Adrenal gland (tissue), 12 donors: Measurements from ENCODE around the gene STXBP3. TPM values are rescaled to one million over a fixed set of nuclear protein-coding genes. Genes with fewer than 3 reads are reported as not detected.
A peak's percentile ranks its signal among the peaks of the same experiment; 100 is the strongest.

Source experiments
- DNase-seq, 7 donors: peaks; one replicate each; pipeline ENCODE4 v3.0.0-alpha.2; 2019 to 2020
- H3K27ac ChIP-seq, 5 donors: fragments of 200-600 bp; sonication (generic) in 4 of 5; 1 replicate in 3 of 5; 2 replicates in 2 of 5; pipeline versions ENCODE4 v1.5.1 to v1.8.0; 2016 to 2020; ENCODE audit warnings: mild to moderate bottlenecking in 1 of 5
- H3K27me3 ChIP-seq: fragments of 200-600 bp; 2 replicates; pipeline ENCODE4 v1.8.0; 2021
- H3K36me3 ChIP-seq, 2 donors: fragments of 200-600 bp; replicated peaks in 1 of 2; 1 replicate in 1 of 2; 2 replicates in 1 of 2; pipeline versions ENCODE4 v1.5.1 to v1.8.0; 2018 to 2022
- H3K4me1 ChIP-seq, 2 donors: fragments of 200-600 bp; replicated peaks in 1 of 2; 1 replicate in 1 of 2; 2 replicates in 1 of 2; pipeline versions ENCODE4 v1.5.1 to v1.8.0; 2018 to 2021
- H3K4me3 ChIP-seq, 4 donors: fragments of 200-600 bp; sonication (generic) in 3 of 4; one replicate each; pipeline ENCODE4 v1.5.1; 2016 to 2018
- H3K9me3 ChIP-seq, 3 donors: fragments of 200-600 bp; sonication (generic) in 1 of 3; replicated peaks in 1 of 3; 1 replicate in 2 of 3; 2 replicates in 1 of 3; pipeline versions ENCODE4 v1.5.1 to v1.8.0; 2016 to 2021
- POLR2A ChIP-seq, 2 donors: fragments of 450-650 bp; IDR thresholded peaks; one replicate each; pipeline ENCODE4 v1.6.1; 2017; ENCODE audit warnings: antibody characterized with exemption in 2 of 2, mild to moderate bottlenecking in 2 of 2, moderate library complexity in 1 of 2
- WGBS, 4 donors: extraction: QIAGEN DNeasy Blood & Tissue Kit in 2 of 4; methylation state at CpG; one replicate each; pipeline versions ENCODE4 v1.1.5 to v1.1.7; 2013 to 2017; 5-methylcytosine and 5-hydroxymethylcytosine counted together
- intact Hi-C, 2 donors: fragments of 100-400 bp; cut with DNase I; formaldehyde crosslinking; loops; one replicate each; pipeline versions ENCODE4 v1.14.1 to v1.15.0; 2022 to 2023
- polyA plus RNA-seq, 3 donors: library from polyadenylated mRNA; stranded (reverse); fragments of 200-250 nt in 2 of 3; fragments of 350-450 nt in 1 of 3; fragmentation: Illumina TruSeq in 1 of 3; extraction: RNeasy Lipid Tissue Mini Kit (QIAGEN cat#74804) in 1 of 3; gene quantifications; one replicate each; pipeline ENCODE4 v1.2.3, GENCODE V29; 2013 to 2014
- total RNA-seq, 9 donors: library from RNA; depleted of rRNA in 4 of 9; stranded (reverse); fragments of >200 nt in 4 of 9; fragments of 120-200 nt in 1 of 9; fragmentation: NEBNext Ultra II Directional in 1 of 9; extraction: Animal tissue kit (Norgen Biotek cat#: 25700) in 1 of 9; gene quantifications; one replicate each; pipeline versions ENCODE4 v1.1.0 to v1.2.4, GENCODE V29; 2013 to 2023
- TF ChIP-seq, protein P1 (sequence below), 6 experiments: fragments of 450-650 bp in 4 of 6; fragments of 200-600 bp in 2 of 6; sonication (generic) in 1 of 6; IDR thresholded peaks; 1 replicate in 5 of 6; 2 replicates in 1 of 6; pipeline versions ENCODE4 v1.5.1 to v1.8.0; 2016 to 2021; ENCODE audit warnings: antibody characterized with exemption in 6 of 6, mild to moderate bottlenecking in 2 of 6, moderate library complexity in 1 of 6
- donor health status: healthy with polysubstance abuse.
- donor health status: Bipolar disorder and iron deficiency.
- donor health status: DM: yes; HTN: yes; CAD: no.
- donor health status: DM: no; HTN: no; CAD: no.
- donor health status: DM: no; HTN: no; CAD: no.
- donor health status: DM: yes; HTN: yes; CAD: no.

The STXBP3 gene
- total and polyA plus RNA-seq, 12 donors: 35.1 to 63.2 (median 43.8) TPM

GRCh38 chr1:108852221-108852975, 105.9 kb downstream of the STXBP3 start:
- Histone ChIP-seq H3K9me3 (no peaks in the 10 kb centered on the region), H3K36me3 (no peaks in the 10 kb centered on the region), H3K4me1 (peaks cover 8 to 14% of the 10 kb centered on the region in 2 donors), H3K27me3 (no peaks in the 10 kb centered on the region), H3K27ac (peak overlapping the region in 2 of 5 donors; percentile 52 to 61), H3K4me3 (peak overlapping the region in 1 of 4 donors; percentile 27)
- intact Hi-C loops: no loop called here
- no peak for TF ChIP-seq POLR2A (IDR thresholded peaks at IDR 0.05)
- TF ChIP-seq, protein P1, sequence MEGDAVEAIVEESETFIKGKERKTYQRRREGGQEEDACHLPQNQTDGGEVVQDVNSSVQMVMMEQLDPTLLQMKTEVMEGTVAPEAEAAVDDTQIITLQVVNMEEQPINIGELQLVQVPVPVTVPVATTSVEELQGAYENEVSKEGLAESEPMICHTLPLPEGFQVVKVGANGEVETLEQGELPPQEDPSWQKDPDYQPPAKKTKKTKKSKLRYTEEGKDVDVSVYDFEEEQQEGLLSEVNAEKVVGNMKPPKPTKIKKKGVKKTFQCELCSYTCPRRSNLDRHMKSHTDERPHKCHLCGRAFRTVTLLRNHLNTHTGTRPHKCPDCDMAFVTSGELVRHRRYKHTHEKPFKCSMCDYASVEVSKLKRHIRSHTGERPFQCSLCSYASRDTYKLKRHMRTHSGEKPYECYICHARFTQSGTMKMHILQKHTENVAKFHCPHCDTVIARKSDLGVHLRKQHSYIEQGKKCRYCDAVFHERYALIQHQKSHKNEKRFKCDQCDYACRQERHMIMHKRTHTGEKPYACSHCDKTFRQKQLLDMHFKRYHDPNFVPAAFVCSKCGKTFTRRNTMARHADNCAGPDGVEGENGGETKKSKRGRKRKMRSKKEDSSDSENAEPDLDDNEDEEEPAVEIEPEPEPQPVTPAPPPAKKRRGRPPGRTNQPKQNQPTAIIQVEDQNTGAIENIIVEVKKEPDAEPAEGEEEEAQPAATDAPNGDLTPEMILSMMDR (IDR thresholded peaks at IDR 0.05): no peak
- peak in 1 of 7 donors; percentile 16 for DNase-seq
- 10 to 28% (median 16%) methylated on average over 7 of the region's 7 CpGs for WGBS, 4 donors

DNA sequence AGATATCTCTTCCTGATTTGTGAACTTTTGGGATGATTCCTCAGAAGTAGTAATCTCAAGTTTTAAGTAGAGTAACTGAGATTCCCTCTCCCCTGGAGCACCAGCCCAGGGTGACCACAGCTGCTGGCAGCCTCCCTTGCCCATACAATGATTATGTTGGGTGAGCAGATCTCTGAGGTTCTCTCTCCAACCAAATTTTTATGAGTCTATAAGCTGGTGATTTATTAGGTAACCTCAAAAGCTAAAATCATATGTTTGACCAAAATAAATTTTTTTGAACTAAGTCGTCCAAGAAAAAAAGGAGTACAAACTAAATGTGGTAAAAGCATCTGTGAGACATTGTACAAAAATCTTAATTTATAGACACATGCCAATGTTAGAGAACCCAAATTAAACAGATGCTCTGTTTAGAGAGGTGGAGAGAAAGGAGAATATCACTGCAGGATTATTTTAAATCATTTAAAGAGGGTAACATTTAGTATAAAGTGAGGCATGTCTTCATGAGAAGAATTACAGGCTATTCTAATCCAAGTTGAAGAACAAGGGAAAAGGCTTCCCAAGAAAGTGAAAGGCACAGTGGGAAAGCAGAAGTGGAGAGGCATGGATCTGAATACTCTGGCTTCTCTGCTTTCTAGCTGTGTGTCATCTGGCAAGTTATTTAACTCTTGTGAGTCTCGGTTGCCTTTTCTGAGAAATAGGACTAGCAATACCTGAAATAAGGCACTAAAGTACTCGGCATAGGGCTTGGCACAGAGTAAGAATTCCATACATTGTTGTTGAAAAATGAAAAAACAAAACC, 107.9 kb downstream of the STXBP3 start:
- no peaks in the 10 kb centered on the region for H3K9me3 ChIP-seq
- DNase-seq: no peak
- no peak overlapping the region for H3K27ac ChIP-seq
- no peaks in the 10 kb centered on the region for H3K27me3 ChIP-seq
- 52 to 73% (median 66%) methylated on average over 3 of the region's 3 CpGs for WGBS, 4 donors
- intact Hi-C loops: no loop called here
- H3K36me3 ChIP-seq: no peaks in the 10 kb centered on the region
- H3K4me1 ChIP-seq: peaks cover 8 to 14% of the 10 kb centered on the region in 2 donors
- TF ChIP-seq, protein P1 (IDR thresholded peaks at IDR 0.05): no peak
- no peak for TF ChIP-seq POLR2A (IDR thresholded peaks at IDR 0.05)
- H3K4me3 ChIP-seq: no peak overlapping the region

DNA sequence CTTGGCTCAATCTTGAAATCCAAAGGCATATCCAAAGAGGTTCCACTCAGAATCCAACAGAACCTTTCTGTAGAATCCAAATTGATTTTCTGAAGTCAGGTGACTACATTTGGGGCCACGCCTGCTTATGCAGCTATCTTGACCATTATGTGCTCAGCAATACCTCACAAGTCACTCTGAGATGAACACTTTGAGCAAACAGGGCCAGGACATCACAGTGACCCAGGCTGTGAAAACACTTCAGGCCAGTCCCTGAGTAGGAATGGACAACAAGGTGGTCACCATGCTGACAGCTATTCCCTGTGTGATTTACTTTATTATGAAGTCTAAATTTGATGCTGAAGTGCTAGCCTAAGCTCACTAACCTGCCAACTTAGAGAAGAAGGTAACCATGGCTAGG, 110.5 kb downstream of the STXBP3 start, which contains the start of gene AKNAD1:
Gene AKNAD1 (minus strand): TSS at position 101 of the 400 bp plus-strand sequence. CDS start 4,430 bp downstream, outside the sequence.
- H3K27me3 ChIP-seq: no peaks in the 10 kb centered on the region
- H3K4me1 ChIP-seq: peaks cover 5 to 8% of the 10 kb centered on the region in 2 donors
- TF ChIP-seq POLR2A (IDR thresholded peaks at IDR 0.05): no peak
- TF ChIP-seq, protein P1 (IDR thresholded peaks at IDR 0.05): no peak
- 50 to 100% (median 86%) methylated on average over 1 of the region's 1 CpG for WGBS, 4 donors
- H3K9me3 ChIP-seq: no peaks in the 10 kb centered on the region
- no peaks in the 10 kb centered on the region for H3K36me3 ChIP-seq
- H3K4me3 ChIP-seq: no peak within 1 kb of the TSS
- intact Hi-C loops: no loop called here
- no peak within 1 kb of the TSS for H3K27ac ChIP-seq
- no peak for DNase-seq

DNA sequence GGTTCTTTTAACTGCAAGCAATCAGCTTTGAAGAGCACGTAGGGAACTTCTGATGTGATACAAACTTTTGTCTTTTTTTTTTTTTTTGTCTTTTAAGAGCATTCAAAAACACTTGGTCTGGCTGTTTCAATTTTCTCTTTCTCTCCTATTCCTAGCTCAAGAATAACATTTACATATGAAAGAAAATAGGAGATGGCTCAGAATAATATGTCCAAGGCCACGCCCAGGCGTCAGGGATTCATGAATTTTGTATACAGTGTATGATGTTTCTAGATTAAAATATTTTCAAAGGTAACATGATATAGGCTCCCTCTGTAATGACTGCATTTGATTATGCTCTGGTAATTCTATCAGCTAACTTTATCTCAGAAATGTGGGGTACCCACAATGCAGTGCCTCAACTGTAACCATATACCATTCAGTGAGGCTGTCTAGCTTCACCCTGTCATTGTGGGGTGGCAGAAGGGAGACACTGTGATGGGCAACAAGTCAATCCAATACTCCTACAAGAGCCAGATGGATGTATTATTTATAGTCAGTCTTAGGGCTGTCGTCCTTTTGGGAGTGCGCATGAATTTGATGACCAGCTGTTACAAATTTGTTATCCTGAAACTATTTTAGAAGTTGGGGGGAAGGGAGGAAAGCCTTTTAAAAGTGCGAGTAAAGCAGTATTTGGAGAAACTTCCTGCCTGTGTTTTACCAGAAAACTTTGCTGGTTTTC, 111.9 kb downstream of the STXBP3 start:
- Histone ChIP-seq H3K27me3 (no peaks in the 10 kb centered on the region), H3K36me3 (no peaks in the 10 kb centered on the region), H3K4me3 (no peak overlapping the region), H3K9me3 (no peaks in the 10 kb centered on the region), H3K4me1 (no peaks in the 10 kb centered on the region), H3K27ac (no peak overlapping the region)
- intact Hi-C loops: no loop called here
- DNase-seq: no peak
- 60 to 78% (median 74%) methylated on average over 6 of the region's 6 CpGs for WGBS, 4 donors
- TF ChIP-seq, protein P1 (IDR thresholded peaks at IDR 0.05): no peak
- TF ChIP-seq POLR2A (IDR thresholded peaks at IDR 0.05): no peak
